GM06990 (cell line): ENCODE results near the gene LAMC1.

Experiments used
- DNase-seq: peaks from one replicate; pipeline ENCODE4 v3.0.0-alpha.2; 2011; ENCODE audit not compliant: insufficient read length; ENCODE audit errors: extremely low read depth
- H3K27me3 ChIP-seq: replicated peaks from 2 replicates; pipeline ENCODE4 v1.6.0; 2011; ENCODE audit warnings: low read length; ENCODE audit not compliant: control insufficient read depth, insufficient read depth
- H3K36me3 ChIP-seq: 2 replicates; pipeline ENCODE4 v1.5.1; 2011; ENCODE audit warnings: low read length; ENCODE audit not compliant: control insufficient read depth, insufficient read depth
- H3K4me3 ChIP-seq: replicated peaks from 2 replicates; pipeline ENCODE4 v1.5.1; 2011; ENCODE audit warnings: low read depth, mild to moderate bottlenecking, control low read depth, low read length
- CTCF ChIP-seq: IDR thresholded peaks from 2 replicates; pipeline ENCODE4 v1.5.1; 2011; ENCODE audit warnings: low read length, control low read depth, mild to moderate bottlenecking, inconsistent platforms; ENCODE audit not compliant: insufficient read depth, poor library complexity, severe bottlenecking

The LAMC1 gene

GRCh38 chr1:183027031-183027430, 3.8 kb downstream of the LAMC1 start:
- DNase-seq = no peak
- H3K27me3 ChIP-seq = no peaks in the 10 kb centered on the region
- H3K36me3 ChIP-seq = no peaks in the 10 kb centered on the region
- H3K4me3 ChIP-seq = no peak overlapping the region
- TF ChIP-seq CTCF = no peak

- Histone ChIP-seq H3K4me3 (peak overlapping the region; percentile 13; the same call in 1 of the 2 replicates), H3K27me3 (no peaks in the 10 kb centered on the region), H3K36me3 (no peaks in the 10 kb centered on the region)
- DNase-seq = no peak
- TF ChIP-seq CTCF = no peak
These were observed 4.6 kb downstream of the LAMC1 start for GRCh38 chr1:183027791-183028190.

- H3K36me3 ChIP-seq = no peaks in the 10 kb centered on the region
- DNase-seq = no peak
- no peak for TF ChIP-seq CTCF
- H3K4me3 ChIP-seq = no peak overlapping the region
- no peaks in the 10 kb centered on the region for H3K27me3 ChIP-seq
These were observed 6.4 kb downstream of the LAMC1 start for GRCh38 chr1:183029591-183030000.

GRCh38 chr1:183030053-183030452, 6.8 kb downstream of the LAMC1 start:
- no peaks in the 10 kb centered on the region for H3K36me3 ChIP-seq
- no peak for DNase-seq
- no peak for TF ChIP-seq CTCF
- no peaks in the 10 kb centered on the region for H3K27me3 ChIP-seq
- H3K4me3 ChIP-seq = no peak overlapping the region

- TF ChIP-seq CTCF = no peak
- H3K27me3 ChIP-seq = no peaks in the 10 kb centered on the region
- no peak overlapping the region for H3K4me3 ChIP-seq
- H3K36me3 ChIP-seq = no peaks in the 10 kb centered on the region
- no peak for DNase-seq
These were observed 9.1 kb downstream of the LAMC1 start for GRCh38 chr1:183032122-183032921.
